Eye (tissue), 1 donor: ENCODE measurements around the gene TUBA1A.
A peak's percentile ranks its signal among the peaks of the same experiment; 100 is the strongest.
"Not testable (repeated sequence)": the region's sequence is repeated elsewhere in the genome, so short reads cannot be mapped to it uniquely, and the experiment has no call there.

Experiments
- DNase-seq: peaks from one replicate; pipeline ENCODE4 v3.0.0-alpha.2; 2015

TUBA1A gene

GRCh38 chr12:49200919-49201594, 12.2 kb upstream of the TUBA1A start:
- peak; percentile 89 for DNase-seq

- DNase-seq, result peak; percentile 66
These were observed 9.7 kb upstream of the TUBA1A start for GRCh38 chr12:49198431-49199155.

DNA sequence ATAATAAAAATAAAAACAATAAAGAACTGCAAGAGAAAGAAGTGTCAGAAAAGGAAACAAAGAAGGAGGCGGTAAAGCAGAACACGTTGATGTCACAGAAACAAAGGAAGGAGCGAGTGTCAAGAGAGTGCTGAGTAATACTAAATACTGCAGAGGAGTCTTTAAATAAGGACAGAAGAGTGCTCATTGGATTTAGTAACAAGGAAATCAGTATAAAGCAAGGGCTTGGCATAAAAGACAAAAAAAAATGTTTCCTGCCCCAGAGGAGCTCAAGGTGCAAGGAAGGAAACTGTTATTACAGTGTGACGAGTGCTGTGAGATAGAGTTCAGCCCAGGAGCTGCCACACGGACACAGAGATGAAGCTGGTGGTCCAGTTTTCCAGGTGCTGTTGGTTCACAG, 8.4 kb upstream of the TUBA1A start:
- no peak for DNase-seq

GRCh38 chr12:49195736-49196135, 6.9 kb upstream of the TUBA1A start:
- no peak for DNase-seq

DNA sequence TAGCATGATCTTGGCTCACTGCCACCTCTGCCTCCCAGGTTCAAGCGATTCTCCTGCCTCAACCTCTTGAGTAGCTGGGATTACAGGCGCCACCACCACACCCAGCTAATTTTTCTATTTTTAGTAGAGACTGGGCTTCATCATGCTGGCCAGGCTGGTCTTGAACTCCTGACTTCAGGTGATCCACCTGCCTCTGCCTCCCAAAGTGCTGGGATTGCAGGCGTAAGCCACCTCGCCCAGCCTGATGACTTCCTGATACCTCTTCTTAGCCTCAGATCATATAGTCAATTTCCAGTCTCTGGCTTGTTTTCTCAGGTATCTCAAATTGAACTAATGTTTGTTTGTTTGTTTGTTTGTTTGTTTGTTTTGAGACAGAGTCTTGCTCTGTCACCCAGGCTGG, 4.9 kb upstream of the TUBA1A start:
- not testable (repeated sequence) for DNase-seq

DNA sequence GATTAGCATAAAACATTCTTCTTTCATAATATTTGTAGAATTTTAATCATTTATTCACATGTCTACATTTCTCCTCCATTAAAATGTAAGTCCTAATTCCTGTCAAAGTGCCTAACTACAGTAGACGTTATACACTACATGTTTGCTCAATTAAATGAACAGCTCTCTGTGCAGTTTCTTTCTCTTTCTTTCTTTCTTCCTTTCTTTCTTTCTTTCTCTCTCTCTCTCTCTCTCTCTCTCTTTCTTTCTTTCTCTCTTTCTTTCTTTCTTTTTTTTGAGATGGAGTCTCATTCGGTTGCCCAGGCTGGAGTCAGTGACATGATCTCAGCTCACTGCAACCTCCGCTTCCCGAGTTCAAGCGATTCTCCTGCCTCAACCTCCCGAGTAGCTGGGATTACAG, 2.6 kb upstream of the TUBA1A start:
- DNase-seq, result not testable (repeated sequence)

GRCh38 chr12:49190974-49191373, 2.1 kb upstream of the TUBA1A start:
- no peak for DNase-seq

DNA sequence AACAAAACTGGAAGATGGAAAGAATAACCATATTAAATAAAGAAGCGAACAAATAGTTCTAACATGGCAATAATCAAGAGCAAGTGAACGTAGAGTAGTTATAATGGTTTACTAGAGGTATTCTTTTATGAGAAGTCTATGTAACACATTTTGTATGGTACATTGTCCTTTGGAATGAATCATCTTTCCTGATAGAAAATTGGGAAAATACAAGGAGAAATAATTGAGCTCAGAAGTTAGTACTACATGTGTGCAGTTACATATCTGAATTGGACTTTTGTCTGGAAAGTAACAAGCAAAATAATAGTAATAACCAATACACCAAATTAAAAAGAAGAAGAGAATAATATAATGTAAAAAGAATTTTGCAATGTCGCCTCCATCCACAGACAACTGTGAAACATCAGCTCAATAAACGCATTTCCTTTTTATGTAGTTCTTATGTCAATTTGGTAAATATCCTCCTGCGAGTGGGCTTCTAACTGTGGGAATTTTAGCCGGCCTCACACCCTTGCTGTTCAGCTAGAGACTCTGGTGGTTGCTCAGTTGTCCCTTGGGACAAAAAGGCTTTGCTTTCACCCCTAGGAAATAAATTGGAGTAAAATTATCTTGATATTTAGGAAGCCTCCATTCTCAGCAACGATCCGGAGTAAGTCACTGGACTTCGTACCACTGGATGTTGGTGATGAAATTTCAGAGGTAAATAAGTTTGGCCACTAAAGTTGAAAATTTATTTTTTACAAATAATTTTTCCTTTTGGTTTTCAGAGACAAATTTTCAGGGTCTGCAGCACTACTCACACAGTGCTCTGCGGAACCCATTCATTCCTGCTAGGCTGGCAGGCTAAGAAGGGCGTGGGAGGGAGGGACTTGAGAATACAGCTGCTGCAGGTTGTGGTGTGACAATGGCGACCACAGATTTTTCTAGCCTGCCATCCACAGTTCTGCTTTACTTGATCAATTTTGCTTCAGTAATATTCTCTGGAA, 1.1 kb upstream of the TUBA1A start:
- peak; percentile 67 for DNase-seq

DNA sequence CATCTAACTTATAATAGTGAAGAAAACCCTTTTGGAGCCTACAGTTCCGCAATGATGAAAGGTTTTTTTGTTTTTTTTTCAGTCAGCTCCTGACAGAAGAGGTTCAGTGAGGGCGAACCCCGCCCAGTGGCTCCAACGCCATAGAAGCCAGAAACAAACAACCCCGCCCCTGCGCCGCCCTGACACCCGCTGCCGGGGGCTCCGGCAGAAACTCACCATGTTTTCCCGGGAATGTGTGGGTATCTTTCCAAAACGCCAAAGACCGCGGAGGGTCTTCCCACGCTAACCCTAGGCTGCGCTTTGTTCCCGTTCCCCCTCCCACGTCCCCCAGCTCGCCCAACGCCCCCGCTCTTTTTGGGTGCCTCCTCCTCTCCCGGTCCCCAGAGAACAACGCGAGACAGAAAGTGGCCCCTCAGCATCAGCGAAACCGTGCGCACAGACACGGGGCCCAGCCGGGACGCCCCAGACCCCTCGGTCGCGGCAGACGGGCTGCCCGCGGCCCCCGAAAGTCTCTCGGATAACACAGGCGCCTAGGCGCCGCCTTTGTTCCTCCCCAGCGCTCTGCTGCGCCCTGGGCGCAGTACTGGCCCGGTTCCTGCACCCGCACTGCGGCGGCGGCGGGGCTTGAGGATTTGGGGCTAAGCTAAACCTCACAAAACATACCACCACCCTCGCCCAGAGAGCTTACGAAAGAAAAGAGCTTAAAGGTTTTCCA, 522 bp downstream of the TUBA1A start:
- peak; percentile 89 for DNase-seq

DNA sequence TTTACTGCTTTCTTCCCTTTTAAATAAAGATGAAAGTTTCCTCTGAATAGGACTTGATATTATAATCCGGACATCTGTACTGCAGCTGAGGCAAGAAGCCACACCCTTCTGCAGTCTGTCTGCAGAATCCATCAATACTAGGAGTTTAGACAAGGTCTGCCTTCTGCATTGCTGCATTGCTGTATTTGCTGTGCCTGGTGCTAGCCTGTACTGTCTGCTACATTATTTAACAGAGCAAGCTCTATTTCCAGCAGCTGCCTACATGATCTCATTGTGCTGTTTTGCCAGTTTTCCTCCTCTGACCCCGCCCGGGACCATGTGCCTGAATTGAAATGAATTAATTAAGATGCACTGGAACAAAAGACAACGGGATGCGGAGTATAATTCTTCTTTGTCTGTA, 1.7 kb downstream of the TUBA1A start:
- peak; percentile 92 for DNase-seq

- DNase-seq, result peak; percentile 36
These were observed 2.6 kb downstream of the TUBA1A start for GRCh38 chr12:49186307-49186706.

DNA sequence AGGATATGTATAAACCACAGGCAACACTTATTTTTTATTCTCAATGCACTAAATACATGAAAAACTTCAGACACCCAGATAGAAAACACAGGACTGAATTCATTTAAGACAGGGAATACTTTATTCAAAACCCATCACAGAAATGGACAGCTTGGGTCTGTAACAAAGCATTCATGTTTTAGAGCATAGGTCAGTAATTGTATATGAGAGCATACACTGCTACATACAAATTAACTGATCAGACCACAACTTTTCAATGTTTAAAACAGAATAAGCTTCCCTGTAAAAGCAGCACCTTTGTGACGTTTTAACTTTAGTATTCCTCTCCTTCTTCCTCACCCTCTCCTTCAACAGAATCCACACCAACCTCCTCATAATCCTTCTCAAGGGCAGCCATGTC, 4.2 kb downstream of the TUBA1A start:
- DNase-seq, result peak; percentile 40

- peak; percentile 26 for DNase-seq
These were observed 5.5 kb downstream of the TUBA1A start for GRCh38 chr12:49183214-49183950.

DNA sequence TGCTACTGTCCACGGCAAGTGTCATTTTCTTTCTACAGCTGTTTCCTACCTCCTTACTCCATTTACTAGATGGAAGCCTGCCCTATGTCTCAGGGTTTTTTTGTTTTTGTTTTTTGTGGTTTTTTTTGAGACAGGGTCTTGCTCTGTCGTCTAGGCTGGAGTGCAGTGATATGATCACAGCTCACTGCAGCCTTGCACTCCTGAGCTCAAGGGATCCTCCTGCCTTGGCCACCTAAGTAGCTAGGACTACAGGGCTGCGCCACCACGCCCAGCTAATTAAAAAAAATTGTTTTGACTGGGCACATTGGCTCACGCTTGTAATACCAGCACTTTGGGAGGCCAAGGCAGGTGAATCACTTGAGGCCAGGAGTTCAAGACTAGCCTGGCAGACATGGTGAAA, 14.7 kb downstream of the TUBA1A start:
- no peak for DNase-seq

- DNase-seq, result no peak
These were observed 18.0 kb downstream of the TUBA1A start for GRCh38 chr12:49170924-49171323.

DNA sequence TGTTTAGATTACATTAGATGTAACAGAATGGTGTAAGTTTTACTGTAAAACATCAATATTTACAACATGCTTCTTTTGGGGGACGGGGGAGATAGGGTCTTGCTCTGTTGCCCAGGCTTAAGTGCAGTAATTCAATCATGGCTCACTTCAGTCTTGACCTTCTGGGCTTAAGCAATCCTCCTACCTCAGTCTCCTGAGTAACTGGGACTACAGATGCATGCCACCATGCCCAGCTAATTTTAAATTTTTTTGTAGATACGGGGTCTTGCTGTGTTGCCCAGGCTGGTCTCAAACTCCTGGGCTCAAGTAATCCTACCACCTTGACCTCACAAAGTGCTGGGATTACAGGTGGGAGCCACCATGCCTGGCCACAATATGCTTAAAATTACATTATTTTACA, 23.8 kb downstream of the TUBA1A start:
- DNase-seq, result no peak

GRCh38 chr12:49161901-49162300, 27.0 kb downstream of the TUBA1A start:
- not testable (repeated sequence) for DNase-seq

DNA sequence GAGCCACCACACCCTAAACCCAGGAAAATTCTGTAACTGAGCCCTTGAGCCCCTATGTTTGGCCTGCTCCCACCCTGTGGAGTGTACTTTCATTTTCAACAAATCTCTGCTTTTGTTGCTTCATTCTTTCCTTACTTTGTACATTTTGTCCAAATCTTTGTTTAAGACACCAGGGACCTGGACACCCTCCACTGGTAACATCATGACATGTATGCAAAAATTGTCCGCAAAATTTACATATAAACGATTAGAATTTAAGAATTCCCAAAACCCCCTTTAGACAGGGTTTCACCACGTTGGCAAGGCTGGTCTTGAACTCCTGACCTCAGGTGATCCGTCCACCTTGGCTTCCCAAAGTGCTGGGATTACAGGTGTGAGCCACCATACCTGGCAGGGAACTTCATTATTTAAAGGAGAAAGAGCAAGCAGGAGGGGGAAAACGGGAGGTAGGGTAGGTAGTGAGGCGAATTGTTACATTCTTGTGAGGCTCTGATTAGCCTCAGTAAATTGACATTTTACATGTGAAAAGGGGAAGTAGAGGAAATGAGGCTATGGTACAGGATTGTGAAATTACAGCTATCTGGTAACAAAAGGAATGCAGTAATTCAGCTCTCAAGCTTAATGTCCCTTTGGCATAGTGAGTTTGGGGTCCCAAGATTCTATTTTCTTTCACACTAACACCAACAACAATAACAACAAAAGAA, 27.6 kb downstream of the TUBA1A start:
- no peak for DNase-seq

DNA sequence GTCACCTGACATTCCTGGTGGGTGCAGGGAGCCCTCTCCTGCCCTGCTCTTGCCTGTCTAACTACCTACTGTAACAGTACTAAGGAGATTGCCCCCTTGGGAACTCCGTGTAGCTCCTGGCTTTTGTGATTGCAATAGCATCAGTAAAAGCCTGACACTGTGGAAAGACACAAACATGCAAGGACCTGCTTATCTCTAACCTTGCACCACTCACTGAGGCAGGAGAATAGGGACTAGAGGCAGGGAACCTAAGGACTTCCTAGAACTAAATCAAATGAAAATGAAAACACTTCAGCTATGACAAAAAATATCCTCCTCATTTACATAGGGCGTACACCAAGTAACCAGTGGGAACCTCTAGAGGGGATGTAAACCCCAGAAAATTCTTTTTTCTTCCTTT, 28.5 kb downstream of the TUBA1A start:
- no peak for DNase-seq

DNA sequence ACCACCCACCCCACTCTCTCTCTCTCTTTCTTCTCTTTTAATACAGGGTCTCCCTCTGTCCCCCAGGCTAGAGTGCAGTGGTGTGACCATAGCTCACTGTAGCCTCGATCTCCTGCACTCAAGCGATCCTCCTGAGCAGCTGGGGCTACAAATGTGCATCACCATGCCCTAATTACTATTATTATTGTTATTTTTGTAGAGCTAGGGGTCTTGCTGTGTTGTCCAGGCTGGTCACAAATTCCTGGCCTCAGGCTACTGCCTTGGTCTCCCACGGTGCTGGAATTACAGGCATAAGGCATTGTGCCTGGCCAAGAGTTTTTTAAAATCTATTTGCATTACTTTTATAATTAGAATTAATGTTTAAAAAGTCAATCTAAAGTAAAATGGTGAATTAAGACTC, 34.7 kb downstream of the TUBA1A start:
- DNase-seq, result no peak

DNA sequence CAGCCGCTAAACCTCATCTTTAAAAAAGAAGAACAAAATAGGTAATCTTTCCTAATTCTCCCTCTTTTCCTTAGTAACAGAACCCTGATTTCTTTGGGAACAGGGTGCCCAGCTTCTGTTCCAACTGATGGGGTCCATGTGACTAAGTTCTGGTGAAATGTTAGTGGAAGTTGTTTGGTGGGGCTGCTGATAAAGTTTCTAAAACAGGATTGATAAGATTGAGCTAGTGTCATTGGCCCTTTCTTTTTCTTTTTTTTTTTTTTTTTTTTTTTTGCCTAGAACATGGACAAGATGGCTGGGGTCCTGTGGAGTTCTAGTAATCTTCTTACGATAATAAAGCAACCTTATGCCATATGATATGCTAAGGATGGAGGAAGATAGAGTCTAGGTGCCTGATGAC, 41.5 kb downstream of the TUBA1A start:
- DNase-seq, result no peak
